ENCODE results near the gene TSPOAP1.

The TSPOAP1 gene

DNA sequence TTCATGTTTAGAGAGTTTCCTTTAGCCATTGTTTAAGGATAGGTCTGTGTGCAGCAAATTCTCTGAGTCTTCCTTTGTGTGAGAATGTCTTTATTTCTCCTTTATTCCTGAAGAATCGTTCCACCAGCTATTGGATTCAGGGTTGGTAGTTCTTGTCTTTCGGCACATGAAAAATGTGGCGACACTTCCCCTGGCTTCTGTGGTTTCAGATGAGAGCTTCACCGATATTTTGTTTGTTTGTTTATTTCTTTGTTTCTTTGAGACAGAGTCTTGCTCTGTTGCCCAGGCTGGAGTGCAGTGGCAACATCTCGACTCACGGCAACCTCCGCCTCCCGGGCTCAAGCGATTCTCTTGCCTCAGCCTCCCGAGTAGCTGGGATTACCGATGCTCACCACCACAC is 66.4 kb downstream of the TSPOAP1 start:
- no peak for DNase-seq (ENCODE audit: low spot score)

DNA sequence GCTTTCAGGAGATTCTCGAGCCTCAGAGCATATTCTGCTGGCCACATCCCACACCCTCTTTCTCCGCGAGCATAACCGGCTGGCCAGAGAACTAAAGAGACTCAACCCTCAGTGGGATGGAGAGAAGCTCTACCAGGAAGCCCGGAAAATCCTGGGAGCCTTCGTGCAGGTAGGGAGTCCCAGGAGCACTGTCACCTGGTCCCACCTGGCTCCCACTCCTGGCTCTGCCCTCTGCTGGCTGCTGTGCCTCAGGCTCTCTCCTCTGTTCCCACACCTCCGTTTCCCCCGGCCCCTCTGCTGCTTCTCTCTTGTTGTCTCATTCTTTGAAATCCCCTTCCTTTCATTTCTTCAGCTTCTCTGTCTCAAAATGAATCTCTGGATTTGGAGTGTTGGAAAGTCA is 73.8 kb downstream of the TSPOAP1 start:
- no peak for DNase-seq (ENCODE audit: low spot score)

DNA sequence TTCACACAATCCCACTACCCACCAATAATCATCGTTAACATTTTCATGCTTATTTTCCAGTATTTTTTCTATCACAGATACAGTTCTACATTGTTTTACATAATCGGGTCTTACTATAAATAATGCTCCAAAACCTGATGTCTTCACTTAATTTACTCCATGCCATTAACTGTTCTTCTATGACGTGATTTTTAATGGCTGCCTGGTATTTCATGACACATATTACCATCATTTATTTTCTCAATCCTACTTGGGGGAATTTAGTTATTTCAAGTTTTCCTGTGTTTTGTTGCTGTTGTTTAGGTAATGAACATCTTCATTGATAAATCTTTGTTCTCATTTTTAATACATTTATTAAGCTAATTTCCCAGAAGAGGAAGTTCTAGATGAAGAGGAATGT is 75.5 kb downstream of the TSPOAP1 start:
- no peak for DNase-seq (ENCODE audit: low spot score)

DNA sequence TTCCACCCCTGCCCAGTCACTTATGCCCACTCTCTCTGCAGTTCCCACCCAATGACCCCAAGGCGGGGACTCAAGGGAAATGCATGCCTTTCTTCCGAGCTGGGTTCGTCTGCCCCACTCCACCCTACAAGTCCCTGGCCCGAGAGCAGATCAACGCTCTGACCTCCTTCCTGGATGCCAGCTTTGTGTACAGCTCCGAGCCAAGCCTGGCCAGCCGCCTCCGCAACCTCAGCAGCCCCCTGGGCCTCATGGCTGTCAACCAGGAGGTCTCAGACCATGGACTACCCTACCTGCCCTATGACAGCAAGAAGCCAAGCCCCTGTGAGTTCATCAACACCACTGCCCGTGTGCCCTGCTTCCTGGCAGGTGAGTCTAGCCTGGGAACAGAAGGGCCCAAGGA is 76.5 kb downstream of the TSPOAP1 start:
- no peak for DNase-seq (ENCODE audit: low spot score)

Measured in activated CD4-positive, alpha-beta T cell treated with anti-CD3 and anti-CD28 coated beads, Interleukin-2, Interleukin-4, amounts not matched to agents 100 ng/mL and 50 ng/mL, durations not matched to agents 16 hours and 8 hours (primary cell).